Naive thymus-derived CD8-positive, alpha-beta T cell (primary cell): ENCODE data around the gene SNAI1. TPM values are rescaled to one million over a fixed set of nuclear protein-coding genes. Genes with fewer than 3 reads are reported as not detected.
"Not testable (repeated sequence)": the region's sequence is repeated elsewhere in the genome, so short reads cannot be mapped to it uniquely, and the experiment has no call there.

Experiments
- ATAC-seq, 2 donors: fragments of 150-1000 bp; cut with Tn5 transposase in 1 of 2; sonication (Bioruptor Pico), chemical (Tn5 transposase) in 1 of 2; 1 replicate in 1 of 2; 2 replicates in 1 of 2; pipeline ENCODE4 v1.10.0; 2021; ENCODE audit warnings: mild to moderate bottlenecking in 2 of 2, moderate library complexity in 2 of 2
- POLR2A ChIA-PET: fragments of 350-600 bp; sonication (Branson Sonifier 250); formaldehyde crosslinking; loops from one replicate; lab custom pipeline; 2021; ENCODE audit warnings: antibody characterized with exemption; lab: Charles Lee
- DNase-seq, 10 donors: peaks; one replicate each; pipeline versions ENCODE4 v3.0.0 to v3.0.0-alpha.2; 2020 to 2022
- H3K27ac Mint-ChIP-seq, 10 donors: one replicate each; pipeline ENCODE4 v1.8.0; 2020 to 2022; ENCODE audit warnings: mild to moderate bottlenecking in 10 of 10, mixed read lengths in 10 of 10, moderate library complexity in 4 of 10, inconsistent platforms in 1 of 10
- H3K27me3 Mint-ChIP-seq, 5 donors: one replicate each; pipeline ENCODE4 v1.8.0; 2021 to 2022; ENCODE audit warnings: mixed read lengths in 5 of 5
- H3K36me3 Mint-ChIP-seq, 3 donors: one replicate each; pipeline ENCODE4 v1.8.0; 2020 to 2022; ENCODE audit warnings: mixed read lengths in 3 of 3, mild to moderate bottlenecking in 2 of 3, inconsistent platforms in 1 of 3
- H3K4me1 Mint-ChIP-seq, 4 donors: one replicate each; pipeline ENCODE4 v1.8.0; 2021 to 2022; ENCODE audit warnings: mixed read lengths in 4 of 4
- H3K4me3 Mint-ChIP-seq, 10 donors: one replicate each; pipeline ENCODE4 v1.8.0; 2020 to 2022; ENCODE audit warnings: mild to moderate bottlenecking in 10 of 10, mixed read lengths in 10 of 10, moderate library complexity in 6 of 10, inconsistent platforms in 1 of 10
- H3K9me3 Mint-ChIP-seq, 9 donors: one replicate each; pipeline ENCODE4 v1.8.0; 2020 to 2022; ENCODE audit warnings: mixed read lengths in 9 of 9, mild to moderate bottlenecking in 3 of 9, inconsistent platforms in 1 of 9, moderate library complexity in 1 of 9
- polyA plus RNA-seq, 3 donors: library from polyadenylated mRNA; unstranded; fragments of 300-500 nt; fragmentation: Illumina TruSeq; gene quantifications; one replicate each; pipeline ENCODE4 v1.2.3, GENCODE V29; 2021
- total RNA-seq, 8 experiments: library from RNA in 2 of 8; stranded (reverse) in 2 of 8; gene quantifications; one replicate each; pipeline ENCODE4 v1.2.3 and lab custom pipeline; 2021 to 2026

The SNAI1 gene
- total and polyA plus RNA-seq, 5 experiments from 2014 or later: 0.25 to 1.5 (median 0.73) TPM; not detected in 1

GRCh38 chr20:49945701-49946477, 36.9 kb upstream of the SNAI1 start:
- H3K9me3 Mint-ChIP-seq: no peaks in the 10 kb centered on the region
- ATAC-seq (no peak), DNase-seq (no peak)
- no peak overlapping the region for H3K27ac Mint-ChIP-seq
- H3K36me3 Mint-ChIP-seq: peaks cover 0 to 96% (median 22%) of the 10 kb centered on the region in 3 donors
- H3K4me1 Mint-ChIP-seq: peaks cover 13 to 39% (median 22%) of the 10 kb centered on the region in 4 donors
- POLR2A ChIA-PET: interaction anchor here (1.1 kb wide), 1 partner anchor 9 kb away, joined by 3 read pairs; no protein-coding TSS in a partner anchor
- H3K4me3 Mint-ChIP-seq: no peak overlapping the region
- no peaks in the 10 kb centered on the region for H3K27me3 Mint-ChIP-seq

- peaks cover 1 to 23% (median 11%) of the 10 kb centered on the region in 4 donors for H3K4me1 Mint-ChIP-seq
- no peaks in the 10 kb centered on the region for H3K9me3 Mint-ChIP-seq
- no peak for ATAC-seq
- no peak overlapping the region for H3K4me3 Mint-ChIP-seq
- no peak for DNase-seq
- peaks cover 7 to 96% (median 20%) of the 10 kb centered on the region in 3 donors for H3K36me3 Mint-ChIP-seq
- POLR2A ChIA-PET: no interaction called here
- H3K27me3 Mint-ChIP-seq: no peaks in the 10 kb centered on the region
- H3K27ac Mint-ChIP-seq: peak overlapping the region in 4 of 10 donors; percentile 28 to 67 (median 45)
Measured at GRCh38 chr20:49948178-49948577, 34.6 kb upstream of the SNAI1 start.

GRCh38 chr20:49948809-49949507, 33.8 kb upstream of the SNAI1 start:
- no peak for DNase-seq
- H3K27me3 Mint-ChIP-seq: no peaks in the 10 kb centered on the region
- H3K36me3 Mint-ChIP-seq: peaks cover 7 to 94% (median 20%) of the 10 kb centered on the region in 3 donors
- no peaks in the 10 kb centered on the region for H3K9me3 Mint-ChIP-seq
- ATAC-seq: no peak
- peaks cover 0 to 21% (median 9%) of the 10 kb centered on the region in 4 donors for H3K4me1 Mint-ChIP-seq
- POLR2A ChIA-PET: no interaction called here
- H3K27ac Mint-ChIP-seq: peak overlapping the region in 4 of 10 donors; percentile 13 to 62 (median 32)
- H3K4me3 Mint-ChIP-seq: no peak overlapping the region

- peaks cover 7 to 85% (median 17%) of the 10 kb centered on the region in 3 donors for H3K36me3 Mint-ChIP-seq
- H3K27ac Mint-ChIP-seq: no peak overlapping the region
- no peaks in the 10 kb centered on the region for H3K9me3 Mint-ChIP-seq
- H3K27me3 Mint-ChIP-seq: no peaks in the 10 kb centered on the region
- no peak for DNase-seq
- H3K4me3 Mint-ChIP-seq: no peak overlapping the region
- H3K4me1 Mint-ChIP-seq: peaks cover 0 to 9% (median 7%) of the 10 kb centered on the region in 4 donors
- POLR2A ChIA-PET: no interaction called here
- no peak for ATAC-seq
Measured at GRCh38 chr20:49951151-49951550, 31.6 kb upstream of the SNAI1 start.

- POLR2A ChIA-PET: interaction anchor here (1.3 kb wide), 1 partner anchor 9 kb away, joined by 3 read pairs; no protein-coding TSS in a partner anchor
- H3K9me3 Mint-ChIP-seq: no peaks in the 10 kb centered on the region
- ATAC-seq (no peak), DNase-seq (no peak)
- H3K27me3 Mint-ChIP-seq: no peaks in the 10 kb centered on the region
- peaks cover 0 to 5% (median 2%) of the 10 kb centered on the region in 4 donors for H3K4me1 Mint-ChIP-seq
- H3K4me3 Mint-ChIP-seq: no peak overlapping the region
- peaks cover 7 to 71% (median 12%) of the 10 kb centered on the region in 3 donors for H3K36me3 Mint-ChIP-seq
- peak overlapping the region in 5 of 10 donors; percentile 21 to 83 (median 72) for H3K27ac Mint-ChIP-seq
Measured at GRCh38 chr20:49955167-49955566, 27.6 kb upstream of the SNAI1 start.

GRCh38 chr20:49955830-49956396, 26.9 kb upstream of the SNAI1 start:
- DNase-seq, H3K27me3 Mint-ChIP-seq, H3K4me3 Mint-ChIP-seq, H3K4me1 Mint-ChIP-seq, POLR2A ChIA-PET, H3K9me3 Mint-ChIP-seq: not testable (repeated sequence)
- peak overlapping the region in 1 of 10 donors; percentile 43 for H3K27ac Mint-ChIP-seq
- peak in 1 of 2 donors; percentile 36 for ATAC-seq
- H3K36me3 Mint-ChIP-seq: peaks cover 7 to 63% (median 7%) of the 10 kb centered on the region in 3 donors

- POLR2A ChIA-PET: no interaction called here
- H3K27me3 Mint-ChIP-seq: no peaks in the 10 kb centered on the region
- H3K4me1 Mint-ChIP-seq: peaks cover 0 to 4% (median 1%) of the 10 kb centered on the region in 4 donors
- H3K36me3 Mint-ChIP-seq: peaks cover 7 to 56% (median 7%) of the 10 kb centered on the region in 3 donors
- no peak for ATAC-seq
- DNase-seq: no peak
- H3K9me3 Mint-ChIP-seq: no peaks in the 10 kb centered on the region
- peak overlapping the region in 2 of 10 donors; percentile 46 to 87 for H3K27ac Mint-ChIP-seq
- H3K4me3 Mint-ChIP-seq: no peak overlapping the region
Measured at GRCh38 chr20:49956689-49957088, 26.1 kb upstream of the SNAI1 start.

- H3K27me3 Mint-ChIP-seq, POLR2A ChIA-PET, H3K4me1 Mint-ChIP-seq, H3K9me3 Mint-ChIP-seq, ATAC-seq, DNase-seq, H3K4me3 Mint-ChIP-seq: not testable (repeated sequence)
- Mint-ChIP-seq H3K36me3 (peaks cover 5 to 50% (median 6%) of the 10 kb centered on the region in 3 donors), H3K27ac (peak overlapping the region in 5 of 10 donors; percentile 21 to 77 (median 46))
Measured at GRCh38 chr20:49957089-49957938, 25.5 kb upstream of the SNAI1 start.

- Mint-ChIP-seq H3K36me3 (peaks cover 0 to 29% (median 5%) of the 10 kb centered on the region in 3 donors), H3K27me3 (no peaks in the 10 kb centered on the region), H3K4me3 (no peak overlapping the region), H3K9me3 (no peaks in the 10 kb centered on the region), H3K4me1 (peaks cover 0 to 2% (median 0%) of the 10 kb centered on the region in 4 donors), H3K27ac (peak overlapping the region in 1 of 10 donors; percentile 86)
- no peak for DNase-seq
- ATAC-seq: no peak
- POLR2A ChIA-PET: no interaction called here
Measured at GRCh38 chr20:49961413-49961812, 21.4 kb upstream of the SNAI1 start.

- DNase-seq: no peak
- ATAC-seq: peak; percentile 36 to 58
- POLR2A ChIA-PET: no interaction called here
- Mint-ChIP-seq H3K36me3 (peaks cover 0 to 7% (median under 1%) of the 10 kb centered on the region in 3 donors), H3K4me3 (no peak overlapping the region), H3K27ac (no peak overlapping the region), H3K9me3 (no peaks in the 10 kb centered on the region), H3K27me3 (no peaks in the 10 kb centered on the region), H3K4me1 (peaks cover 0 to 1% (median 0%) of the 10 kb centered on the region in 4 donors)
Measured at GRCh38 chr20:49964964-49965780, 17.6 kb upstream of the SNAI1 start.

- Mint-ChIP-seq H3K4me1 (peaks cover 0 to 1% (median 0%) of the 10 kb centered on the region in 4 donors), H3K27ac (no peak overlapping the region), H3K27me3 (no peaks in the 10 kb centered on the region), H3K36me3 (peaks cover 0 to 7% (median 0%) of the 10 kb centered on the region in 3 donors), H3K4me3 (no peak overlapping the region), H3K9me3 (no peaks in the 10 kb centered on the region)
- ATAC-seq (no peak), DNase-seq (no peak)
- POLR2A ChIA-PET: no interaction called here
Measured at GRCh38 chr20:49965781-49966305, 16.9 kb upstream of the SNAI1 start.
